Measurements from ENCODE around the gene FER.
"Not testable (repeated sequence)": the region's sequence is repeated elsewhere in the genome, so short reads cannot be mapped to it uniquely, and the experiment has no call there.

The FER gene

DNA sequence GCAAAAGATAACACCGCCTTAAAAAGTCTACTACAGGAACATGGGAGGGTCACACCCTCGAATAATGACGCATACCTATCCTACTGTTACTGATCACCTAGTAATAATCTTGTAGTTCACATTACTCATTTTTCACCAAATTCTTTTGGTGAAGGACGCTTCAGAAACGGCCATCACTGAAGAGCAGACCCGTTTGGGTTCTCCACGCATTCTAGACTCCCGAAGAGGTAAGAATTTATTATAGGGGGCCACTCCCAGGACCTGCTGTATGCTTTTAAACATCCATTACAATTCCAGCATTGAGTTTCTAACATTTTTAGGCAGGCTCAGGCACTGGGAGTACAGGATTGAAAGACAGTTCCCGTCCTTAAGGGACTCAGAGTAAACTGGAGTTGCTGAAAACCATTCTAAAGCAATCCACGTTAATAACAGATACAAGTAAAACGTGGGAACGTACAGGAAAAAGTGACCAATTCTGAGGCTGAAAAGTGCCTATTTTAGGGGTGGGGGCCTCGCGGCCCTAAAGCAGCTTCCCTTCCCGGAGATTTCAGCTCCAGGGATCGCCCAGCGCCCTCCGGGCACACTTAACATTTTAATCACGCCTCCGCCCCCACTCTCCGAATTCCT is at the start of gene FER:
FER (plus strand) TSS at position 124 of the 627 bp plus-strand sequence. CDS start 50,286 bp downstream, outside the sequence.
- DNase-seq, result peak; percentile 25

DNA sequence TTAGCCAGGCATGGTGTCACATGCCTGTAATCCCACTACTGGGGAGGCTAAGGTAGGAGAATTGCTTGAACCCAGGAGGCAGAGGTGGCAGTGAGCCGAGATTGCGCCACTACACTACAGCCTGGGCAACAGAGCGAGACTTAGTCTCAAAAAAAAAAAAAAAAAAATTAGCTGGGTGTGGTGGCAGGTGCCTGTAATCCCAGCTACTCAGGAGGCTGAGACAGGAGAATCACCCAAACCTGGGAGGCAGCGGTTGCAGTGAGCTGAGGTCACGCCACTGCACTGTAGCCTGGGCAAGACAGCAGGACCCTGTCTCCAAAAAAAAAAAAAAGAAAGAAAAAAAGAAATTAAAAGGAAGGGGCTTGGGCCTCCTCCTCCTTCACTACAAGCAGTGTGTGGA is 47.3 kb upstream of the FER start:
- not testable (repeated sequence) for DNase-seq

DNA sequence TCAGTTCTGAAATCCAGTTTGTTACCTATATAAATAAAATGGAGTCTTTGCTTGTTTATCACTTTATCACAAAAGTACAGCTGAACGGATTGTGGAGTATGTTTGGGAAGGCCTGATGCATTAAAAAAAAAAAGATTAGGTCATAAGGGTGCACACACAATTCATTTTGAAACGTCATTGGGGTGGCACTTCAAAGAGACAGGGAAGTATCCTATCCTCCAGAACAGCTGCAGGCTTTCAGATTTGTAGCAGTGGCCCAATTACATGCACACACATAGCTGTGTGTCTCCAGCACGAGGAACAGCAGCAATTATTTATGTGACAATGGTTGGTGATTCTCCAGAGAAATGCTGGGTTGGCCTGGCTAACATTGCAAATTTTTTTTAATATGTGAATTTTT is 46.8 kb upstream of the FER start:
- DNase-seq, result no peak

DNA sequence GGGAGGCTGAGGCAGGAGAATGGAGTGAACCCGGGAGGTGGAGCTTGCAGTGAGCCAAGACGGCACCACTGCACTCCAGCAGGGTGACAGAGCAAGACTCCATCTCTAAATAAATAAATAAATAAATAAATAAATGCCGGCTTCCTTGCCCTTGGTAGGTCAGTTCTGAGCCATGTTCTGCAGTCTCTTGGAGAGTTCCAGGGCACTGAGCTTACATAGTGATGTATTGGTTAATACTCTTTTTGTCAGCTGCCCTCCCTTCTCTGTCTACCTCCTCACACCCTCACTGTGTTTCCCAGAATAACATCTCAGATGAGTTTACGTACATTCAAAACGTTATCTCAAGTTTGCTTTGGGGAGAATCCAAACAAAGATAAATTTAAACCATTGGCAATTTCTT is 45.2 kb upstream of the FER start:
- no peak for DNase-seq

DNA sequence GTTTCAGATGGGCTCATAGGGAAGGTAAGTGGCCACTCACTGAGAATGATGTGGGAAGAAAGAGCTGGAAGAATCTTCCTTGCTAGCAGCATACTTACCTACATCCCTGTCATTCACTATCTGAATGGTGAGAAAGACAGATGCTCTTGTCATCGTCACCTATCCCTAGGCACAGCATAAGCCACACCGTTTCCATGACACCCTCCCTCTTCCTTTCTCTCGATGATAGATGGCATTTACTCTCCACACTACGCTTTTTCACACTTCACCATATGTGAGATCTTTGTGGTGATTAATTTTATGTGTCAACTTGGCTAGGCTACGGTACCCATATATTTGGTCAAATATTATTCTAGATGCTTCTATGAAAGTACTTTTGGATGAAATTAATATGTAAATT is 44.4 kb upstream of the FER start:
- no peak for DNase-seq

DNA sequence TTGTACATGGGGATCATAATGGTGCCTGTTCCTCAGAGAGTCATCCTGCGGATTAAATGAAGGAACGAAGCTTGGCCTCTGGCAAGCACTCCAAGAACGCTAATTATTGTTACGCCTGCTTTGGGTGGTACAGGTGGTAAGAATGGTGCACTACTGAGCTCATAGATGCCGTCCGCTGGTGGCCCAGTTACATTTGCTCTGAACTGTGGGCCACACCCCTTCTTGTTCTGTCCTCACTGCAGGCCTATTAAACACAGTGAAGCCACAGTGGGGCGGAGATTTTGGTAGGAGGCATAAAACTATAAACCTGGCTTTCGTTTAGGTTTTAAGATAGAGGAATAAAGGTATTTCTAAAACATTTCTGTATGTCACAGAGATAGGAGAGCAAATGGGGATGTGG is 40.6 kb upstream of the FER start:
- DNase-seq, result no peak

DNA sequence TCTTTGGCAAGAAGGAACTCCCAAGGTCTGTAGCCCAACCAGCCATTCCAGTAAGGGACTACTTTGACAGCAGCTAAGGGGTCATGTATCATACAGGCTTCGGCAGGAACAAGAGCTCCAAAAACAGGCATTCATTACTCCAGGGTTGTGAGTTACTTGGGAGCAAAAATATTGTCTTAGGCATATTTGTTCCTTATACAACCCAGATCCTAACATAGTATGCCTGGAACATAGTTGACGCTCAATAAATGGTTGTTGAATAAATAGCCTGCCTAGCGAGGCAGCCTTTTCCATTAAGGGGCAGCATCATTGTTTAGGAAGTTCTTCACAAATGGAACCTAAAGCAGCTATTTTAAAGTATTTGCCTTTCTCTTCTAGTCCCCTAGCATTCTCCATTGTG is 35.8 kb upstream of the FER start:
- no peak for DNase-seq

DNA sequence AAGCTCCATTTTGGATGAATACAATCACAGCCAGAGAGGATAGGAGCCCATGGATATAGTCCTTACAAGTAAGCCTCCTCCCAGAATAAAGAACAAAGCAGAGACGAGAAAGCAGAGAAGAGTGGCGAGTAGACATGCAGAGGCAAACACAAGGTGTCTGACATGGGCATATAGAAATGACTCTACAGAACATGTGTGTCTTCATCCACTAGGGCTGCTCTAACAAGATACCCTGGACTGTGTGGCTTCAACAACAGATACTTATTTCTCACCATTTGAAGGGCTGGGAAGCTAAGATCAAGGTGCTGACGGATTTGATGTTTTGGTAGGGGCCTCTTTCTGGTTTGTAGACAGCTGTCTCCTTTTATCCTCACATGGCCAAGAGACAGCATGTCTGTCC is 32.3 kb upstream of the FER start:
- DNase-seq, result no peak

DNA sequence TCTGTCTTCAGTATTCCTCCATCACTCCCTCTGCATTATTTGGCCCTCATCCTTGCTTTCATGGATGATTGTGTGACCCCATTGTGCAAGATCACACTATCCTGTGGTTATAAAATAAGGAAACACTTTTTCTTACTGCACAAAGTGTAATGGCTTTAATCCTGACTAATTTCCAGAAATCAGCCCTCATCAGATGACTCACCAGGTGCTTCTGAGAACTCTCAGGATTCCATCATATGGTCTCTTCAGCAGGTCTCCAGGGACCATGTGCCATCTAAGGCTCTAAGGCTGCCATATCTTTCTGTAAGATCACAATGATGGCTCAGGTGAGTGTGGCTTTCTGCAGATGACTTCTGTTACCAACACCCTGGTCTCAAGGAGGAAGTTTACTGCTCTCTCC is 27.3 kb upstream of the FER start:
- DNase-seq, result no peak

DNA sequence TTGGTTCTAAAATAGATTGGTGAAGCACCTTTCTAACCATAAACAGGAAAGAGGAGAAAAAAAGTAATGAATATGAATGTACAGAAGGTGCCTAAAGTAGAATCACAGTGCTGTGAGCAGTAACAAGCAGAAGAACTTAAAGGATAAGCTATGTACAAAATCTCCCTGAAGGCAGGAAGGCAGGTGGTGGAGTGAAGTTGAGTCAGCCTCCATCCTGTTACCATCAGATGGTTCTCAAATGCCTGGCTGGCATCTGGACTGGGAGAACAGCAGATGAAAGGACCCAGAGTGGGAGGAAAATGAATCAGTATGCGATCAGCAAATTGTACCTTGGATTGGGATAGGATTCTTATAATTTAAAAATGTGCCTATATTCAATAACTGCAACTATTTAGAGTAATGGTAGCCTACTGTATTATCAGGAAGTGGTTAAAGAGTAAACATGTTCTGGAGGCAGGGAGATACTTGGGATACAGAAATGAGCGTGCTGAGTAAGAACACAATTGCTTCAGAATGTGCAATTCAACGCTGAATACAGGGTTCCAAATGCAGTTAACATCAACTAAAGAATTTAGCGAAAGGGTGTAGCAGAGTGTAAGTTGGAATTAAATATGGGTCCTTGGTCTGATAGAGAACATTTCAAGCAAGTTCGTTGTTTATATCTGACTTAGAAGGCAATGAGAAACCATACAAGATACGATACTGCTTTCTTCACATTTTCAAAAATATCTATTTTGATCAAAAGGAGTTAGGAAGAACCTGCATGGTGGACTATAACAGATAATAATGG is 21.1 kb upstream of the FER start:
- DNase-seq, result no peak

DNA sequence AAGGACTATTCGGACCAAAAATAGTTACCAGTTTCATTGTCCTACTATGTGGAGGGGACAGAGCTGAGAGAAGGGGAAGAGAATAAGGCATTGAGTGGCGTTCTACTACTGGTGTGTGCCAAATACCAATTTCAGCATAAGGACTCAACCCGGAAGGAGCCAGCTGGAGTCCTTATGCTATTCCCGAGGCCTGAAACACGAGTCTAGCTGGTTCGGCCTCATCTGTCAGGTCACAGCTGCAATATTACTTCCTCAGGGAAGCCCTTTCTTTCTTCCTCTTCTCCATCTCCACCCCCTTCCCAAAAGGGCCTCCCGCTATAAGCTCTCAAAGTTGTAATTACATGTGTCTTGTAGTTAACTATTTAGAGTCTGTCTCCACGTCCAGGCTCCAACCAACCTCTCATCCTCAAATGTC is 20.5 kb upstream of the FER start:
- peak; percentile 54 for DNase-seq

DNA sequence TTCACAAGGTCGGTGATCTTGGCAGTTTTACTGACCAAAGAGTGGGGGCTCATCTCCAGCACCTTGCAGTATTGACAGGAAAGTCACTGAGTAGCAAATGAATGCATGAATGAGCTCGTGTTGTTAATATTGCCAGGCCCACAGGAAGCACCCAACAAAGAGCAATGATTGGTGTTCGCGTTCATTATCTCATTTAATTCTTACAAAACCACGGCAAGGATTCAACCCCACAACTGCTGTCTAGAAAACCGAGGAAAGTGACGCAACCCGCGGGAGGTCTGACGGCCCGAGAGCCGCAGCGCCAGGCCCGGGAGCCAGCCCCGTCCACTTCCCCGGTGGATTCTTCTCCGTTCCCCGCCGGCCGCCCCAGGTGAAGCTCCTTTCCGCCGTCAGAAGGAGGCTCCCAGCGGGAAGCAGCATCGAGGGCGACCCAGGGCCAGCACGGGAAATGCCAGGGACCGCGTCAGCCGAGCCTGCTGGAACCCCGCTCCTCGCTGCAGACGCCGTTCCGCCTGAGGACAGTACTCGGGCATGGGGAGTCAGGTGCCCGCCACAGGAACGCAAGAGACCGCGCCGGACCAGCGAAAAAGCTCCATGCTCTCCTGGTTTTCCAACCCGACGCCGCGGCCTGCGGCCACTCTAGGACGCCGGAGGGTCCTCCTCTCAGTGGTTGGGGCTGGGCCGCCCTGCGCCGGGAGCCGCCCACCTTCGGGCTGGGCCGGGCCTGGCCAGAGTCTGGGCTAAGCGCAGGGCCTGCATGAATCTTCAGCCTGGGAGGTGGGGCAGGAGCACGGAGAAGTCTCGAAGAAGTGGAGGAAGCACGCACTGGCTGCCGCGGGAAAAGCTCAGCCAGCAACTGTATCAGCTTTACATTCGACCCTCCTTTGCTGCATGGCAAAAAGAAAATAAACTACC is 19.8 kb upstream of the FER start:
- peak; percentile 89 for DNase-seq

DNA sequence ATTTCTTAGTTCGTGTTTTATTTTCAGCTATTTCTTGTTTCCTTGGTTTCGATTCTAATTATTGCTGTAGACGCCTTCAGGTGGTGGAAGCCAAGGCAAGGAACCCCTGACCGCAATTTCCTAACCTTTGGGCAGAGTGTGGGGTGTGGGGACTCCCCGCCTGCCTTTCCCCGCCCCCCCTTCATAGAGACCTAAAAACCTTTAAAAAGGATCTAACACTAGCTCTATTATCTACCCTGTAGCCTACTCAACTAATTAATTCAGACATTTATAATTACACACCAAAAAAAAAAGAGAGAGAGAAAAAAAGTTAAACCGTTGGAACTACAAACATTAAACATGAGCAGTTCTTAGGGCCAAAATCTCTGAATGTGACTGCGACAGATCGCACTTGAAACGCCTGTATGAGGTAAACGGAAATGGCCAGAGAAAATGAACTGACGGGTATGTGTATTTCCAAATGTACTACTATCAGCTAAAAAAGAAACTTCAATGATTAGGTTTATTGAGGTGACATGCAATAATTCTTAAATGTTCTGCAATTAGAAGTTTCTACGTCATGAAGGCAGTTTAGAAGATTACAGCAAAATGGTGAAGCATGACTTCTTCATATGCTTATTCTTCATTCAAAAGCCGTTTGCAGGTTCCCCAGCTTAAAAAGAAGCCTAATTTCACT is 19.0 kb upstream of the FER start:
- DNase-seq, result no peak

DNA sequence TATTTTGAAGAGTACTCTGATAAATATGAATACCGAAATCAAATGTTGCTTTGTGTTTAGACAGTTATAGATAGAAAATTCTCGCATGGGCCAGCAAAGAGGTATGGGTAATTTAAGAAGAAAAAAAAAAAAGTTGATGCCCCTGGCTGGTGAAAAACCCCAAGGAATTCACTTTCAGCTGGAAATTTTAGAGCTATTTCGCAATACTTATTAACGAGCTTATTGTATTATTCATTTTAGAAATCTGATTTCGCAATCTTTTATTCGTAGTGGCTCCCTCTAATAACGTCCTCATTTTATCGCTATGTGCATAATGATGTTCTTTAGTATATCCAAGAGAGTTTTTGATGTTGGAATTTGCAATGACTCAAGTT is 18.5 kb upstream of the FER start:
- no peak for DNase-seq

DNA sequence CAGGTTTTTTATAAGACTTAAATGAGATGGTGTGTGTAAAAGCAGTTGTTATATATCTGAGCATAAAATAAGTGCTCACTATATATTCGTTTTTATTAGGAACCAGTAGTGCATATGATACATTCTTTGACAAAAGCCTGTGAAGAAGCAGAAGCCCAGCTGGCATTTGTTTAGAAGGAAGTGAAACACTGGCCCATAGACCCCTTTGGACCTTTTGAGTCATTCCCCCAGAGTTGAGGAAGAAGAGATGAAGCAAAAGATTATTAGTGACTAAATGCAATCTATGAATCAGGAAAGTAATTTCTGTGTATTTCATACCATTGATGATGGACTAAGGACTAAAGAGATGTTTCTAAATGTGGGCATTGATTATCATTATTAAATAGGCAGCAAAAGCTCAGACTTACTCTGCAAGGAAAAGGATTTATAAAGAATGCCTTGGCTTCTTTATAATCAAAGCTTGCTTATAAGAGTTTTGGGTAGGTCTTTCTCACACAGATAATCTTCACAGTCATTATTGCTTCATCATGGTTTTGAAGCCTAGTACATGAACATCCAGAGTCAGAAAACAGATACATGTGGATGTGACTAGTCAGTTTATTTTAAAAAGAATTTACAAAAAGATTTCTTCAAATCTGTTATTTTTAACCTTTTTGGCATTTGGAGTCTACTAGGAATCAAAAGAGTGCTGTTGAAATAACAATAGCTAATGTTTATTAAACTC is 16.9 kb upstream of the FER start:
- no peak for DNase-seq

DNA sequence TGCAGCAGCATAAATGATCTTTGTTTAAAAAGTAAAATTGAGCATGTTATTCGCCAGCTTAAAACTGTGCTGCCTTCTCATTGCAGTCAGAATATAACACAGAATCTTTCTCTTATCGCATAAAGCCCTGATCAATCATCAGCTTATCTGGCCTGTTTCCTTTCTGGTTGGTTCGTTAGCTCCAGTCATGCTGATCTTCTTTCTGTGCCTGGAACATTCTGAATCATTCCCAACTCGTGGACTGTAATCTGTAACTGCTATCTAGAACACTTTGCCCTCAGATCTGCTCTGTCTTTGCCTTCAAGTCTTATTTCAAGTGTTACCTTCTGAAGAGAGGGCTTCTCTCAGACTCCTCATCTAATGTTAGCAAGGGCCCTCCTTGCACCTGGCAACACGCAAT is 11.9 kb upstream of the FER start:
- DNase-seq, result no peak

DNA sequence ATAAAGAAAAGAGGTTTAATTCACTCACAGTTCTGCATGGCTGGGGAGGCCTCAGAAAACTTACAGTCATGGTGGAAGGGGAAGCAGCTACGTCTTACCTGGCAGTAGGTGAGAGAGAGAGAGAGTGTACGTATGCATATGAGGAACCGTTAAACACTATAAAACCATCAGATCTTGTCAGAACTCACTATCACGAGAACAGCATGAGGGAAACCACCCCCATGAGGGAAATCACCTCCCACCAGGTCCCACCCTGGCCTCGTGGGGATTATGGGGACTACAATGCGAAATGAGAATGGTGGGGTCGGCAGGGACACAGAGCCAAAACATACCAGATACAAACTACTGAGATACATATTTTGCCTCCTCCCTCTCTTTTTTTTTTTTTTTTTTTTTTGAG is 10.8 kb upstream of the FER start:
- no peak for DNase-seq

DNA sequence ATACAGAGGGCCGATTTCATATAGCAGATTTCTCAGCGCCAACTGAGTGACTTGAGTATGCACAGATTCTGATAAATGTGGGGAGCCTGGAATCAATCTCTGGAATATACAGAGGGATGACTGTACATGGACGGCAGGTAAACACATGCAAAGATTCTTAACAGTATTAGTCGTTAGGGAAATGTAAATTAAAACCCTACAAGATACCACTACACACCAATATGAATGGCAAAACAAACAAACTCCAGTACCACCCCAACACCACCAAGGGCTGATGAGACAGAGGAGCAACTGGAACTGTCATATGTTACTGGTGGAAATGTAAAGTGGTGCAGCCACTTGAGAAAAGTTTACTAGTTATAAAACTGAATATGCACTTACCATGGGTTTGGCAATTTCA is 8.3 kb upstream of the FER start:
- DNase-seq, result no peak

DNA sequence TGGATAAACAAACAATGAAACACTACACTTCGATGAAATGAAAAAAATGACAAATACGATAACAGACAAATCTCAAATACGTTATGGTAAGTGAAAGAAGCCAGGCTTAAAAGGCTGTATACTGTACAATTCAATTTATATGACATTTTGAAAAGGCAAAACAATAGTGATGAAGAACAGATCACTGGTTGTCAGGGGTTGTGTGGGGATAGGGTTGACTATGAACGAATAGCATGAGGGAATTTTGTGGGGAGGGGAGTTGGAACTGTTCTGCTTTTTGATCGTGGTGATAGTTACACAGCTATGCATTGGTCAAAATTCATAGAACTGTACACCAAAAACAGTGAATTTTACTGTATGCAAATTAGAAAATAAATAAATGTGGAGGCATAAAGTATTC is 7.8 kb upstream of the FER start:
- no peak for DNase-seq

DNA sequence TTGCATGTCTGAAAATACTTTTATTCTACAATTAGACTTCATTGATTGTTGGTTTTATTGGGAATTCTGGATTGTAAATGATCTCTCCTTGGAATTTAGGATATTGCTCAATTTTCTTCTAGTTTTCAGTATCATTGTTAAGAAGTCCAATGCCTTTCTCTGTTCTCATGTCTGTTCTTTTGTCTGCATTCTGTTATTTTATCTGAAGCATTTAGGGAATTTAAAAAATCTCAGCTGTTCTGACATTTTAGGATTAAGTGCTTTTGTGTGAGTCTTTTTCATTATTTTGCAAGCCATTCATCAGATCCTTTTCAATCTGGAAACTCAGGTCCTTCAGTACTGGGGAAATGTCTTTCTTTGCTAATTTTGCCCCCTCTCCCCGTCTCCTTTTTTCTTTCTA is 4.4 kb upstream of the FER start:
- no peak for DNase-seq

DNA sequence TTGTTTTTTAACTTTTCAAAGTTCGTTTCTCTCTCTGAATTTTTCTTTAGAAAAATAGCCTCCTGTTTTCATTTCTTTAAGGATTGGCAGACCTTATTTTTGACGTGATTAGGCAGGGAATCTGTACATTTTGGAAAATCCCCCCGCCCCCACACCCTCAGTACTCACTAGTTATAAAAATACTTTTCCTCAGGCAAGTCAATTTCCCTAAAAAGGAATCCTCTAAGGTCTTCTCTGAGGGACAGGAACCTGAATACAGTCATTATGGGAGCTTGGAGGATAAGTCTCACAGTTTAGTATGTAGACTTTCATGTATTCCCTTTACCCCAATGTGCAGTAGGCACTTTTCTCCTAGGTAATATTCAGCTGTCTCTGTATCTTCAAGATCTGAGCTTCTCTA is 3.9 kb upstream of the FER start:
- no peak for DNase-seq

DNA sequence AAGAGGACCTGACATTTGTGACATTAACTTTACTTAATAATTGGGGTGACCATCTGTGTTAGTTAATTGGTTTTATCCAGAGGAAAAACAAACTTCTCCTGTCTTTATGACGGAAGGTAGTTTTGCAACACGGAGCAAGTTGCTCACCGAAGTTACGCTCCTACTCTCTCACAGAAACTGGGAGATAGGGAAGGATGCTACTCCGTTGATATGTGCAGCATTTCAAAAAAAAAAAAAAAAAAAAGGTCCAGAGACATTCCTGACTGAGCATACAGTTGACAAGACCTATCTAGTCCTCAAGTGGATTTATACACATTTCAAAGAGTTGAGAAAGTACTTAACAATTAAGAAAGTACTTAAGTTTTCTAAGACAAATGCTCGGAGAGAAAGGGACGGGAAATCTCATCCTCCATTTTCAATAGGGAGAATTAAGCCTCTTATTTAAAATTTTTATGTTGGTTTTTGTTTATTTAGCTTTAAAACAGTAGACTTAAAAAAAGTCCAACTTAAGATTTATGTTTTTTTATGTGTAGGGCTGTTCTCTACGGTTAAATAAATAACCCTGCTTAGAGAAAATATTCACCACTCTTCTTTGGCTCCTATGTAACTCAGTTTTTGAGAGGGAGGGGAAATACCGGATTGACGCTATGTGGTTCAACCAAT is 455 bp upstream of the FER start:
- DNase-seq, result no peak

Data from GDM1 (cell line).